ENCODE data around the gene CELF4.

- TF ChIP-seq, protein P1, sequence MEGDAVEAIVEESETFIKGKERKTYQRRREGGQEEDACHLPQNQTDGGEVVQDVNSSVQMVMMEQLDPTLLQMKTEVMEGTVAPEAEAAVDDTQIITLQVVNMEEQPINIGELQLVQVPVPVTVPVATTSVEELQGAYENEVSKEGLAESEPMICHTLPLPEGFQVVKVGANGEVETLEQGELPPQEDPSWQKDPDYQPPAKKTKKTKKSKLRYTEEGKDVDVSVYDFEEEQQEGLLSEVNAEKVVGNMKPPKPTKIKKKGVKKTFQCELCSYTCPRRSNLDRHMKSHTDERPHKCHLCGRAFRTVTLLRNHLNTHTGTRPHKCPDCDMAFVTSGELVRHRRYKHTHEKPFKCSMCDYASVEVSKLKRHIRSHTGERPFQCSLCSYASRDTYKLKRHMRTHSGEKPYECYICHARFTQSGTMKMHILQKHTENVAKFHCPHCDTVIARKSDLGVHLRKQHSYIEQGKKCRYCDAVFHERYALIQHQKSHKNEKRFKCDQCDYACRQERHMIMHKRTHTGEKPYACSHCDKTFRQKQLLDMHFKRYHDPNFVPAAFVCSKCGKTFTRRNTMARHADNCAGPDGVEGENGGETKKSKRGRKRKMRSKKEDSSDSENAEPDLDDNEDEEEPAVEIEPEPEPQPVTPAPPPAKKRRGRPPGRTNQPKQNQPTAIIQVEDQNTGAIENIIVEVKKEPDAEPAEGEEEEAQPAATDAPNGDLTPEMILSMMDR (IDR thresholded peaks at IDR 0.05) = no peak
- no peak for TF ChIP-seq EP300 (IDR thresholded peaks at IDR 0.05)
These were observed 334.8 kb downstream of the CELF4 start for GRCh38 chr18:37230768-37231167.

Data from upper lobe of left lung (tissue), 4 donors.